Mammary microvascular endothelial cell (primary cell): ENCODE results near the gene ZNF443. TPM values are rescaled to one million over a fixed set of nuclear protein-coding genes. Genes with fewer than 3 reads are reported as not detected.

Source experiments
- total RNA-seq: library from RNA; depleted of rRNA; stranded (reverse); fragments of >200 nt; gene quantifications from 2 replicates; pipeline ENCODE4 v1.2.3, GENCODE V29; 2015

Gene ZNF443
- 1.3 and 1.8 TPM in 2 replicates for total RNA-seq

GRCh38 chr19:12440541-12441316, at the start of gene ZNF443:
ZNF443 (minus strand) TSS chr19:12441021; CDS start chr19:12440914, 107 bp downstream.

GRCh38 chr19:12484371-12485051, 43.7 kb upstream of the ZNF443 start, which contains the start of gene ZNF709:
ZNF709 (minus strand) TSS chr19:12484816; CDS start chr19:12484657, 159 bp downstream.

GRCh38 chr19:12400633-12401502, 40.0 kb downstream of the ZNF443 start, which contains the start of gene ZNF799:
ZNF799 (minus strand) TSS chr19:12401271; CDS start chr19:12401070, 201 bp downstream.

Other genes starting within 250 kb of the ZNF443 start
- gene ZNF44, start 146.1 kb downstream of the ZNF443 start, total RNA-seq: 2.2 and 2.3 TPM in 2 replicates
- 3.4 and 3.7 TPM in 2 replicates for gene ZNF563, start 107.4 kb downstream of the ZNF443 start, total RNA-seq
- gene ZNF442, start 75.3 kb downstream of the ZNF443 start, total RNA-seq: 0.94 and 2.5 TPM in 2 replicates
- gene ZNF799, start 39.8 kb downstream of the ZNF443 start, total RNA-seq: 2.7 and 5.4 TPM in 2 replicates
- gene ZNF709, start 43.8 kb upstream of the ZNF443 start, total RNA-seq: 0.13 and 1.4 TPM in 2 replicates
- 3.8 and 4.0 TPM in 2 replicates for gene ZNF564, start 110.5 kb upstream of the ZNF443 start, total RNA-seq
- 4.5 and 8.0 TPM in 2 replicates for gene ZNF490, start 169.8 kb upstream of the ZNF443 start, total RNA-seq
- 9.2 and 17.8 TPM in 2 replicates for gene ZNF791, start 169.9 kb upstream of the ZNF443 start, total RNA-seq
- gene MAN2B1, start 225.7 kb upstream of the ZNF443 start, total RNA-seq: 54.9 and 120 TPM in 2 replicates
- 8.2 and 15.2 TPM in 2 replicates for gene WDR83, start 225.8 kb upstream of the ZNF443 start, total RNA-seq
- 75.2 and 80.9 TPM in 2 replicates for gene DHPS, start 240.9 kb upstream of the ZNF443 start, total RNA-seq
- gene GNG14, start 247.0 kb upstream of the ZNF443 start, total RNA-seq: not detected in 2 replicates